Smooth muscle cell (in vitro differentiated cells): Measurements from ENCODE around the gene GTPBP2. TPM values are rescaled to one million over a fixed set of nuclear protein-coding genes. Genes with fewer than 3 reads are reported as not detected.

Experiments
- DNase-seq: peaks from one replicate; lab custom pipeline; 2025; ENCODE audit not compliant: unreplicated experiment; lab: John Stamatoyannopoulos, UW
- H2AFZ ChIP-seq: fragments of 200-600 bp; sonication (generic); 2 replicates; pipeline ENCODE4 v1.6.0; 2016; ENCODE audit warnings: antibody characterized with exemption, low read depth, mild to moderate bottlenecking
- H3F3A ChIP-seq: fragments of 200-600 bp; sonication (generic); 2 replicates; pipeline ENCODE4 v1.6.0; 2017; ENCODE audit warnings: antibody characterized with exemption, low read depth
- H3K27ac ChIP-seq: fragments of 200-600 bp; sonication (generic); 2 replicates; pipeline ENCODE4 v1.5.1; 2016; ENCODE audit warnings: low read depth, mild to moderate bottlenecking
- H3K27me3 ChIP-seq: fragments of 200-600 bp; sonication (generic); 2 replicates; pipeline ENCODE4 v1.6.1; 2016; ENCODE audit warnings: low read depth, mild to moderate bottlenecking
- H3K36me3 ChIP-seq: fragments of 200-600 bp; sonication (generic); 2 replicates; pipeline ENCODE4 v1.5.1; 2016; ENCODE audit warnings: low read depth
- H3K4me1 ChIP-seq: fragments of 200-600 bp; sonication (generic); 2 replicates; pipeline ENCODE4 v1.5.1; 2016; ENCODE audit warnings: low read depth
- H3K4me2 ChIP-seq: fragments of 200-600 bp; sonication (generic); 2 replicates; pipeline ENCODE4 v1.6.0; 2016; ENCODE audit warnings: mild to moderate bottlenecking
- H3K4me3 ChIP-seq: fragments of 200-600 bp; sonication (generic); 2 replicates; pipeline ENCODE4 v1.5.1; 2016; ENCODE audit warnings: mild to moderate bottlenecking
- H3K79me2 ChIP-seq: fragments of 200-600 bp; sonication (generic); 2 replicates; pipeline ENCODE4 v1.6.0; 2016; ENCODE audit warnings: low read depth, mild to moderate bottlenecking
- H3K9ac ChIP-seq: fragments of 200-600 bp; sonication (generic); 2 replicates; pipeline ENCODE4 v1.6.0; 2016; ENCODE audit warnings: low read depth
- H3K9me3 ChIP-seq: fragments of 200-600 bp; sonication (generic); replicated peaks from 2 replicates; pipeline ENCODE4 v1.5.1; 2016; ENCODE audit warnings: low read depth
- H4K20me1 ChIP-seq: fragments of 200-600 bp; sonication (generic); 2 replicates; pipeline ENCODE4 v1.6.0; 2016; ENCODE audit warnings: low read depth
- CTCF ChIP-seq: fragments of 200-600 bp; sonication (generic); IDR thresholded peaks from 2 replicates; pipeline ENCODE4 v1.5.1; 2017; ENCODE audit warnings: borderline replicate concordance, mild to moderate bottlenecking, antibody characterized with exemption; ENCODE audit not compliant: insufficient read depth, poor library complexity, severe bottlenecking
- WGBS: methylation state at CpG from one replicate; pipeline ENCODE4 v1.1.7; 2016; ENCODE audit warnings: low lambda C conversion rate; 5-methylcytosine and 5-hydroxymethylcytosine counted together
- polyA plus RNA-seq: library from polyadenylated mRNA; unstranded; fragments of >200 nt; fragmentation: Nextera tagmentation; extraction: Ambion mirVana; gene quantifications from 2 replicates; pipeline ENCODE4 v1.2.1, GENCODE V29; 2016
- total RNA-seq: library from RNA; depleted of rRNA; stranded (reverse); fragments of >200 nt; gene quantifications from 2 replicates; pipeline ENCODE4 v1.2.3, GENCODE V29; 2014

The GTPBP2 gene
- total and polyA plus RNA-seq, 2 experiments from 2014 or later, result 18.3 to 53.7 TPM

- H3K27ac ChIP-seq, result no peak overlapping the region
- peaks cover 16% of the 10 kb centered on the region for H3K36me3 ChIP-seq
- H3K9ac ChIP-seq, result no peak overlapping the region
- no peaks in the 10 kb centered on the region for H3K4me1 ChIP-seq
- no peak for DNase-seq
- no peaks in the 10 kb centered on the region for H3K79me2 ChIP-seq
- H3K9me3 ChIP-seq, result no peaks in the 10 kb centered on the region
- H4K20me1 ChIP-seq, result no peaks in the 10 kb centered on the region
- H3F3A ChIP-seq, result peaks cover 15% of the 10 kb centered on the region
- H3K27me3 ChIP-seq, result no peaks in the 10 kb centered on the region
- 99% methylated on average over 9 of the region's 9 CpGs for WGBS
- no peak overlapping the region for H3K4me2 ChIP-seq
- no peak for TF ChIP-seq CTCF
- H2AFZ ChIP-seq, result no peak overlapping the region
- no peak overlapping the region for H3K4me3 ChIP-seq
Observed at GRCh38 chr6:43616725-43617472, 12.2 kb downstream of the GTPBP2 start.

DNA sequence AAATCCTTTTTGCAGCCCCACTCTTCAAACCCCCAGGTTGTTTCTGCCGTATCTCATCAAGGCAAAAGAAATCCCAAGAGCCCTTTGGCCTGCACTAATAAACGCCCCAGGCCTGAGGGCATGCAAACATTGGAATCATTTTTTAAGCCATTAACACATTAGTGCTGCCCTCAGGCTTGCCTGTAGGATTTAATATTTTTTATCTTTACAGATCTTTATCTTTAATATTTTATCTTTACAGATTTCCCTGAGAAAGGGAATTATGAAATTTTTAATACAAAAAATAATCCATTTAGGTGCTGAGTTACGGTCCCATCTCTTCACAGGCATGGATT is 14.7 kb downstream of the GTPBP2 start:
- peaks cover 12% of the 10 kb centered on the region for H3K36me3 ChIP-seq
- 92% methylated on average over 3 of the region's 3 CpGs for WGBS
- no peak overlapping the region for H3K27ac ChIP-seq

GRCh38 chr6:43613721-43614395 is 15.2 kb downstream of the GTPBP2 start:
- no peak overlapping the region for H3K4me3 ChIP-seq
- H2AFZ ChIP-seq, result no peak overlapping the region
- DNase-seq, result no peak
- H3K27me3 ChIP-seq, result no peaks in the 10 kb centered on the region
- TF ChIP-seq CTCF, result no peak
- no peak overlapping the region for H3K9ac ChIP-seq
- H3K79me2 ChIP-seq, result no peaks in the 10 kb centered on the region
- no peaks in the 10 kb centered on the region for H3K9me3 ChIP-seq
- peaks cover 12% of the 10 kb centered on the region for H3K36me3 ChIP-seq
- H3K27ac ChIP-seq, result no peak overlapping the region
- no peak overlapping the region for H3K4me2 ChIP-seq
- H3F3A ChIP-seq, result no peaks in the 10 kb centered on the region
- 96% methylated on average over 6 of the region's 6 CpGs for WGBS
- no peaks in the 10 kb centered on the region for H4K20me1 ChIP-seq
- H3K4me1 ChIP-seq, result no peaks in the 10 kb centered on the region

More for the DNA sequence above, 14.7 kb downstream of the GTPBP2 start:
- Histone ChIP-seq H3K9ac (no peak overlapping the region), H4K20me1 (no peaks in the 10 kb centered on the region), H3K4me2 (no peak overlapping the region), H3K79me2 (no peaks in the 10 kb centered on the region), H2AFZ (no peak overlapping the region), H3K4me3 (no peak overlapping the region), H3K27me3 (no peaks in the 10 kb centered on the region), H3F3A (peaks cover under 1% of the 10 kb centered on the region), H3K4me1 (no peaks in the 10 kb centered on the region), H3K9me3 (no peaks in the 10 kb centered on the region)
- DNase-seq, result no peak
- TF ChIP-seq CTCF, result no peak
